Calu3 (cell line): ENCODE data around the gene FAM50A. TPM values are rescaled to one million over a fixed set of nuclear protein-coding genes. Genes with fewer than 3 reads are reported as not detected.

Source experiments
- BruUV-seq: library from RNA; stranded (reverse); fragments of 400-500 nt; replicated peaks from 2 replicates; lab custom pipeline; 2021; lab: Mats Ljungman, UMichigan
- CTCF ChIA-PET: fragments of 300-600 bp; sonication (Branson Sonifier 250); formaldehyde crosslinking; loops from one replicate; lab custom pipeline; 2022; ENCODE audit warnings: antibody characterized with exemption; lab: Charles Lee
- DNase-seq: peaks from one replicate; pipeline ENCODE4 v3.0.0; 2022
- H3K27ac Mint-ChIP-seq: one replicate; pipeline ENCODE4 v1.8.0; 2022; ENCODE audit warnings: mixed read lengths; ENCODE audit not compliant: unreplicated experiment
- H3K27me3 Mint-ChIP-seq: one replicate; pipeline ENCODE4 v1.8.0; 2022; ENCODE audit warnings: mixed read lengths; ENCODE audit not compliant: unreplicated experiment
- H3K36me3 Mint-ChIP-seq: one replicate; pipeline ENCODE4 v1.8.0; 2022; ENCODE audit warnings: mild to moderate bottlenecking, moderate library complexity, mixed read lengths; ENCODE audit not compliant: insufficient read depth, unreplicated experiment
- H3K4me1 Mint-ChIP-seq: one replicate; pipeline ENCODE4 v1.8.0; 2022; ENCODE audit warnings: mild to moderate bottlenecking, low read depth, mixed read lengths; ENCODE audit not compliant: unreplicated experiment
- H3K4me3 Mint-ChIP-seq: one replicate; pipeline ENCODE4 v1.8.0; 2022; ENCODE audit warnings: mild to moderate bottlenecking, low read depth, moderate library complexity, mixed read lengths; ENCODE audit not compliant: unreplicated experiment
- H3K9me3 Mint-ChIP-seq: one replicate; pipeline ENCODE4 v1.8.0; 2022; ENCODE audit warnings: low read depth, mixed read lengths; ENCODE audit not compliant: unreplicated experiment
- CTCF ChIP-seq: fragments of 200-600 bp; IDR thresholded peaks from one replicate; pipeline ENCODE4 v1.8.0; 2022; ENCODE audit warnings: antibody characterized with exemption; ENCODE audit not compliant: unreplicated experiment
- intact Hi-C: fragments of 100-400 bp; cut with micrococcal nuclease; formaldehyde crosslinking; loops from one replicate; pipeline ENCODE4 v1.10.0; 2022; ENCODE audit not compliant: unreplicated experiment
- total RNA-seq: library from RNA; stranded (reverse); gene quantifications from 2 replicates; pipeline ENCODE4 v1.2.3, GENCODE V29; 2022

The FAM50A gene
- total RNA-seq, 1 experiment from 2014 or later: 88.9 TPM

- Mint-ChIP-seq H3K27ac (peak within 1 kb of the TSS; percentile 98), H3K4me3 (peak within 1 kb of the TSS; percentile 87), H3K4me1 (peaks cover 17% of the 10 kb centered on the region), H3K27me3 (no peaks in the 10 kb centered on the region), H3K36me3 (peaks cover 39% of the 10 kb centered on the region), H3K9me3 (no peaks in the 10 kb centered on the region)
- TSS peak; percentile 32 for BruUV-seq
- TF ChIP-seq CTCF: no peak
- intact Hi-C loops: no loop called here
- CTCF ChIA-PET: interaction anchor here (1.3 kb wide), 1 partner anchor 90 kb away, joined by 3 read pairs; no protein-coding TSS in a partner anchor
- DNase-seq: peak; percentile 74
Observed at GRCh38 chrX:154458116-154458953, 14.4 kb downstream of the FAM50A start, which contains the start of gene PLXNA3. Gene PLXNA3 (plus strand): TSS chrX:154458281. CDS start chrX:154460184, 1,903 bp downstream.

GRCh38 chrX:154458954-154459778, 15.2 kb downstream of the FAM50A start:
- H3K4me1 Mint-ChIP-seq: peaks cover 17% of the 10 kb centered on the region
- H3K9me3 Mint-ChIP-seq: no peaks in the 10 kb centered on the region
- intact Hi-C loops: no loop called here
- H3K27me3 Mint-ChIP-seq: no peaks in the 10 kb centered on the region
- DNase-seq: peak; percentile 52
- peaks cover 39% of the 10 kb centered on the region for H3K36me3 Mint-ChIP-seq
- CTCF ChIA-PET: interaction anchor here (1.3 kb wide), 1 partner anchor 90 kb away, joined by 3 read pairs; no protein-coding TSS in a partner anchor
- H3K27ac Mint-ChIP-seq: peak overlapping the region; percentile 44
- H3K4me3 Mint-ChIP-seq: peak overlapping the region; percentile 67
- no peak for TF ChIP-seq CTCF
- BruUV-seq: no TSS peak

GRCh38 chrX:154459832-154460231, 15.9 kb downstream of the FAM50A start:
- intact Hi-C loops: no loop called here

More at GRCh38 chrX:154459832-154460231, 15.9 kb downstream of the FAM50A start:
- no peaks in the 10 kb centered on the region for H3K27me3 Mint-ChIP-seq
- no peak for DNase-seq
- H3K36me3 Mint-ChIP-seq: peaks cover 44% of the 10 kb centered on the region
- CTCF ChIA-PET: interaction anchor here (1.3 kb wide), 1 partner anchor 89 kb away, joined by 3 read pairs; no protein-coding TSS in a partner anchor
- TF ChIP-seq CTCF: no peak
- H3K4me3 Mint-ChIP-seq: peak overlapping the region; percentile 67
- H3K9me3 Mint-ChIP-seq: no peaks in the 10 kb centered on the region
- peaks cover 17% of the 10 kb centered on the region for H3K4me1 Mint-ChIP-seq
- BruUV-seq: no TSS peak
- no peak overlapping the region for H3K27ac Mint-ChIP-seq
